ENCODE measurements around the gene FGF1.

The FGF1 gene

DNA sequence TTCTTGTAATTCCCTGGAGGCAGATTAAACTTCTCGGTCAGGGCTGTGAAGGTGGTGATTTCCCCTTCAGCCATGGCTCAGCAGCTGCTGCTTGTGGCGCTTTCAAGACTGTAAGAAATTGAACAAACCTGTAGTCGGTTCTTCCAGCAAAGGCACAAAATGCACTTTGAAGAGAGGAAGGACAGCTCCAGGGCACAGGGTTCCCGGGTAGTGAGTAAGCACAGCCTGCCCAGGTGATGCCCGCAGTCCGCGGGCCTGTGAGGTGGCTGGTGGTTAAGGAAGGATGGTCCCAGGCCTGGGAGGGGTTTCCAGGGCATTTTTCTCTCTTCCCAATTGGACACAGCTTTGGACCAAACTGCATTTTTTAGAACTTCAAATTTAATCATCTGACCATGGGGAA, 71.8 kb downstream of the FGF1 start:
- DNase-seq: no peak

DNA sequence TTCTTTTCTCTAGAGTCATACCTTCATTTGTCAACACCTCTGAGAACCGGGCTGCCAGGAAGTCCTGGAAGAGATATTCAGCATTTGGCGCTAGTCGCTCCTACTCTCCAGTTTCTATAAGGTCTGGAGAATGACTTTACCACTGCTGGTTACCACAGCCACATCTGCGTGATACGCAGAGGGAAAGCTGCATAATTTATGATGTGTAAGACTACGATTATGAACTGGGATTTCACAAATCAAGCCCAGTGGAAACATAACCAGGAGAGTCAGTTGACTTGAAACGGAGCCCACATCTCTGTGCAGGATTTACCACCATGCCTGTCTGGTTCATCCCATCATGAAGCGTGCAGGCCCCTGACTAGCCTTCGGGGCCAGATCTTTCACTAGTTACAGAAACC, 72.6 kb downstream of the FGF1 start:
- DNase-seq: no peak

DNA sequence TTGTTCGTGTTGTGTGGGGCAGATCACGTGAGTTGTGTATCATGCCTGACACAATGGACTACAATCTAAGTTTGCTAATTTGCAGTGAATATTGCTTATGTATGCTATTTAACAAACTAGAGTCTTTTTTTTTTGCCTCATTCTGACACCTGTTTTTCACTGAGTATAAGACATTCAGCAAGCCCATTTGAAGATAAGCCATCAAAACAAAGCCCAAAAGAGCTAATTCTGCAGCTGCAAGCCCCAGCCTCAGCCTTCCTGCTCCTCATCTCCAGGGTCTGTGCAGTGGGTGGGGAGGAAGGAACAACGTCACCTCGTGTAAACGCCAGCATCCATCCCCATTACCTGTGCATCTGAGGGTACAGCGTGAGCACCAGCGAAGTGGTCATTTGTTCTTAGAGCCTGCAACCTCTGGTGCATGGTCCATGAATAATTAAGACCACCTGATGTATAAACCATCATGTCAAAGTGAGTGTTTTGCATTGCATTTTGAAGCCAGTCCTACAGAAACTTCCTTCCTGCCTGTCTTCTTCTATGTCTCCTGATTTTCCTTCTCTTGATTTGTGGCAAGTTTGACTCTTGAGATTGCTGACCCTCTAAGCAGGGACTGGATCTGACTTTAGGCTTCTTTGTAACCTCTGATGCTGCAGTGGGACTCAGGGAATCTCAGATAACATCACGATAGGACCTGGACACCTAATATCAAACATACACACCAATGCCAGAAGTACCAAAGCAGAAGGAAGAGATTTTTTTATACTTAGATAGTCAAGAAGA, 73.2 kb downstream of the FGF1 start:
- no peak for DNase-seq

DNA sequence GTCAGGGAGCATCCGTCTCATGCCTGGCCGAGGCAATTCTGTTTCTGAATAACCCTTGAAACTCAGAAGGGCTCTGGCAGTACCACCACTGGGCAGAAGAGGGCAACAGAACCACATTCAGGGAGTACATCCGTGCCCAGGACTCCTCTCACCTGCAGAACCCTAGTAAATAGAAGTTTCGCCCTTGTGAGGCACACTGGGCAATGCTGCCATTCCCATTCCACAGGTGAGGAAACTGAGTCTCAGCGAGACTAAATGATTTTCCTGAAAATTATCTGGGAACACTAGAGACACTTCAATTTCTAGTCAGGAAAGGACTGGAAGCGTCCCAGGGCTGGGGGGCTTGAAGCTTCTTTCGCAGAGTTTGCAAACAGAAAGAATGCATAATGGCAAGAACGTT, 74.7 kb downstream of the FGF1 start:
- peak in 42 of 56 donors; percentile 6 to 79 (median 36) for DNase-seq

DNA sequence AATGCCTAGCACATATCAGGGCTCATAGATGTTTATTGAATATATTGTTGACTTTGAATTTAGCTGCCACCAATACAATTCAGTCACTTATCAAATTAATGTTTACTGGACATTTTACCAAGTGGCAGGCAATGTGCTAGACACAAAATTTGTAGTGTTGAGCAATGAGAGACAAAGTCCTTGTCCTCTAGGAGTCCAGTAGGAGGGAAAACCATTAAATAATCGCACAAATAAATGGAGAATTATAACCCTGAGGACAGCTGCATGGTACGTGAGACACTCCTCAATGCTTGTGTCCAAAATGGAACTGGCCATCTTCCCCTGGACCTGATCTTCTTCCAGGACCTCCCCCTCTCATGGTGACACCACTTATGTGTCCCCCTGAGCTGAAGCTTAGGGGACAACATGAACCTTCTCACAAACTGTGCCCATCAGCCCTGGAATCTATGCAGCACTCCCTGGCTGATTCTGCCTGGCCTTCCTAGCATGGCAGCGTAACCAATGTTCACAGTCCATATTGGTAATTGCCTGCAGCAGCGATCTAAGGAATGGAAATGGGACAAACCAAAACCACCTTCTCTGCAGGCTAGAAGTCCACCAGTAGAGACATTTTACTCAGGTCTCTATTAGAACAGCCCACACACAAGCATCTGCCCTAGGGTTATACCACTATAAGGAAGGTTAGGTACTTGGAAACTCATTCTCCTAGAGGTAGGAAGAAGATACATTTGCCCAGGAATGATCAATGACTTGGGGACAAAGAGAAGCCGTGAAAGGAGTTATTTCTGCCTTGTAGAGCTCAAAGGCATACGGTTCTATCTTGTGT, 75.5 kb downstream of the FGF1 start:
- DNase-seq: no peak

DNA sequence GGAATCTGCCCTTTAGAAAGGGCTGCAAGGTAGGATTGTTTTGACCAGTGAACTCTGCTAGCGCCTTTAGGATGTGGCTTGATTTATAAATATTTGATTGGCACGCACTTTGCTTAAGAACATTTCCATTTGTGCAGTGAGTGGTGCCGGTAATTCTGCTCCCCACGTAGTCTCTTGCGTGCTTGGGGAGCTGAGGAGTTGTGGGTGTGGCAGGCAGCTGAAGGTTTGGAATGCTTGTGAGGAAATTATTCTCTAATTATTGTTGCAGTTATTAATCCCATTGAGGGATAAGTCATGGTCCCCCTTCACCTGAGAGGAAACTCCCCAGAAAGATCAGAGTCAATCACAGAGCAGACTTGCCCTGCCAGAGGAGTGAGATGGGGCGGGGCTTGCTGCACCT, 76.7 kb downstream of the FGF1 start:
- DNase-seq: no peak

DNA sequence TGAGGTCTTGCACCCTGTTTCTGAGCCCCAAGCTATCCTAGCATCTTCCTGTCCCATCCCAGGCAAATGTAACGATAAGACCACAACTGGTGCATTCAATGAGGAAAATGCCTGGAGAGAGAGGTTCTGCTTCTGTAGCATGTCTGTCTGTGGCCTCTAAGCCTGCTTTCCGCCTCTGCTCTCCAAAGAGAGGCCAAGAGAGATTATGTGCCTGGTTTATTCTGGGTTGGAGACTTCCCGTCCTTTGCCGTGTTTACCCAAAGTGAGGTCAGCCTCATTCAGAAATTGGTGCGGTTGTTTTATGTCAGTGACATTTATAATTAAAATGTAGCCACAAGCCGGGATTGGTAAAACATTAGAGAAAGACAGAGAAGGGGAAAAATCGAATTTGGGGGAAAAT, 77.8 kb downstream of the FGF1 start:
- no peak for DNase-seq

DNA sequence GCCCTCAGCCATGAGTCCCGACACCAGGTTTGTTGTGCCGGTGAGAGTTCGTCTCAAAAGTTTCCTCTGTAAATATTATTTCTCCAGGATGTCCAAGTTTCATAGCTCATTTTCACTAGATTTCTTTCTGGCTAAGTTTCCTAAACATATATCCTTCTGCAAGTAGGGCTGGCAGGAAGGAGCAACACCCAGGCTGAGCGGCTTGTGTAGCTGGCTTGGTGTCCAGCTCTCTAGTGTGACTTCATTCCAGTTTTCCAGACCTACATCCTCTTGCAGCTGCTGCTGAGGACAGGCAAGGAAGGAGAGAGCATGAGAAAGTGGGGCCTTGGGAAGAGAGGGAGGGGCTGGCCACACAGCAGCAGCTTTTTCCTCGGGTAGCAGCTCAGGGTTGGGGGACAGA, 80.3 kb downstream of the FGF1 start:
- no peak for DNase-seq

DNA sequence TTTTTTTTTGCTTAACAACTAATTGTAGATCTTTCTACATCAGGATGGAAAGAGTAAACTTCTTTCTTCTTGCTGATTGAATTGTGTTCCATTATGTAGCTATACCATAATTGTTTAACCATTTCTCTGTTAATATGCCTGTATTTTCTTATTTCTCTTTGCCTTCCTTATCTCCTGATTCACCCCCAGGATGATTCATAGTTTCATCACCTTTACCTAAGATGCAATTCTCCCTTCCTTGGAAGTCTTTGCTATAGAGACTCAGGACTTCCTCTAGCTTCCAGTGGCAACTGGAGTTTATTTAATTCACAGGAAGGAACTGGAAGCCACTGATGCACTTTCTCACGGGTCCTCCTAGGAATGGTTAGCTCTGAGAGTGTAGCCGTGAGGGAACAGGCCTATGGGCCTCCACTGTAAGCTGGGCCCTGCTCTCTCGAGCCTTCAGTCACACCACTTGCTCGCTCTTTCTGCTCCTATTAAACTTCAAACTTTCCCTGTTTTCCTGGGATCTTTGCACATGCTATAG, 83.1 kb downstream of the FGF1 start:
- no peak for DNase-seq

DNA sequence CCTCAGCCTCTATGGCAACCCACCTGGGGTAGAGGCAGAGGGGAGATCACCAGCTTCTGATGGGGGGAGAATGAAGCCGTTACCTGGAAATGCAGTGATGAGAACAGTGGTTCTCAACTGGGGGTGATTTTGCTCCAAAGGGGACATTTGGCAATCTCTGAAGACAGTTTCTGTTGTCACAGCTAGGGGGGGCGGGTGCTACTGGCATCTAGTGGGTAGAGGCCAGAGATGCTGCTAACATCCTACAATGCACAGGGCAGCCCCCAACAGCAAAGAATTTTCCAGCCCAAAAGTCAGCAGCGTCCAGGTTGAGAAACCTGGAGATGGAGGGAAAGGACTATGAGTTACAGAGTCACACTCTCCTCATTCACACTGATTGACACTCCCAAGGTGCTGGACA, 84.5 kb downstream of the FGF1 start:
- peak in 1 of 56 donors; percentile 7 for DNase-seq

DNA sequence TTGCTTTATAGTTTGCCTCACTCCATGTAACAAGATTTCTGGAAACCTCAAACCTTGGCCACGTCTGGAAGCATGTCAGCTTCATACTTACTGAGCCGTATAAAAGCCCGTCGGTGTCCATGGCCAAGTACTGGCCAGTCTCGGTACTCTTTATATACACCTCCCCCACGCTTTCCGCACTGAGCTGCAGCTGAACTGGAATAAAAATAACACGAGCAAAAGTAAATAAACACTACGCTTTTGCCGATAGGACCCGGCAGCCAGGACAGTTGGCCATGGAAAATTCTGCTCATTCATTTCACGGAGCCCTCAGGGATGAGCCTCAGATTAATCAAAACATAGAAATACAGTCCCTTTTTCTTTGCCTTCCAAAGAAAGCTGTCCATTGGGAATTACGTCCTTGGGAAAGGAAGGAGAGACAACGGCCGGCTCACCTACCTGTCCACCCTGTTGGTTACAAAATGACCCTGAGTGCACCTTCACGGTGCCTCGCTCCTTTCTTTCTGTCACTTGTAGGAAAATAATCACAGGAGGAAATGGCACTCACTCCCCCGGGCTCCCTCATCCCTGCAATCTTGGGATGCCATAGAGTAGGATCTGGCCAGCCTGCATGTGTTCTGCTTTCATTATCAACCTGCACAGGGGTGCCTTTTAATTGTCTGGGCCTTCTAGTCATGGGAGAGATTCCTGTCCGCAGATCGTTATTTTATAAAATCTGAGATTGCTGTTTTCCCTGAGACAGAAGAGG, 85.1 kb downstream of the FGF1 start:
- DNase-seq: peak in 6 of 56 donors; percentile 3 to 30 (median 16)

DNA sequence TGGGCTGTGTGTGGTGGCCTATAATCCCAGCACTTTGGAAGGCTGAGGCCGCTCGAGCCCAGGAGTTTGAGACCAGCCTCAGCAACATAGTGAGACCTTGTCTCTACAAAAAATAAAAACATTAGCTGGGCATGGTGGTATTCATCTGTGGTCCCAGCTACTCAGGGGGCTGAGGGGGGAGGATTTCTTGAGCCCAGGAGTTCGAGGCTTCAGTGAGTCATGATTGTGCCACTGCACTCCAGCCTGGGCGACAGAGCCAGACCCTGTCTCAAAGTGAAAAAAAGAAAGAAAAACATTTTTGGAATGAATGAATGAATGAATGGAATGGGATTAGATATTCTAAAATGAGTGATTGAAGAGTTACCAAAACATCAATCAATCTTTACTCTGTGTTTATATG, 85.8 kb downstream of the FGF1 start:
- no peak for DNase-seq

DNA sequence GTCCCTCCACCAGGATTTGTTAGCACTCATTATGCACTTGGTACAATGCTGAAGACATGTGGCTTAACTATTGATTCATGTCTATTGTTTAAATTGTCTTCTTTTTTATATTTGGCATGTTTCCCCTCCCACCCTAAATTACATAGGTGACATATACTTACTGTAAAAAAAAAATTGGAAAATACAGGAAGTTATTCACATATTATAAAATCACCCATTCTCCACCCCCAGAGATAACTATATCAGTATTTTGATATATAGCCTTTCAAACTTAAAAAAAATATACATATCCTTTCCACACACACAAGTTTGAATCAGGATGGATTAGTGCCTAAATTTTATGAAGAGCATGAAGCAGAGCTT, 87.6 kb downstream of the FGF1 start:
- no peak for DNase-seq

DNA sequence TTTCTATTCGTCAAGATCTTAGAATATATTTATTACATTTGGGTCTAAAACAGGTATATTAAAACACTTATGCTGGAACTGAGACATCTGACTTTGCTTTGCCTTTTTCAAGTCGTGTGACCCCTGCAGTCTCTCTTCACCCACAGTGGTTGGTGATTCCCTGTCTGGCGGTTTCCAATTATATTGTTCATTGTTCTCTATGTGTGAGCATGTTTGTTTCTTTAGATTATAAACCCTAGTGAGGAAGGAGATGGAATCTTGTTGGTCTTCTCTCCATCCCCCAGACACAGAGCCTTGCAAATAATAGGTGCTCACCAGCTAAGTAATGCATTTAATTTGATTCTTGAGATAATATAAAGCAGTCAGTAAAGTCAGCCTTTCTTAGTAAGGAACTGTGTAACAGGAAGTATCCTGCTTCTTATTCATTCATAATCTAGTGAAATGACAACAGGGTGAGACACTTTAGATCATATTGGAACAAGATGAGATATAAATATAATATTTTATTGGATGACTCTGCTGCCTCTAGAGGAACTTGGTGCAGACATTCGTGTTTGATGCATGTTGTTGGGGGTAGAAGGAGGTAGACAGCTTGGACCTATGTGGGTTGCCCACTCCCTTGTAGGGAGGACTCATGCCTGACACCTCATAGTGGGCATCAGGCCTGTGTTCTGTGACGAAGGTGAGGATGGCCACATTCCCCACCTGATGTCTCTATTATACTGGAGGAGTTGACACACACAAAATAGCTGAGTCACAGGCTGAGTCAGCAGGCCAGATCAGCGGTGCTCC, 88.1 kb downstream of the FGF1 start:
- peak in 26 of 56 donors; percentile 6 to 54 (median 24) for DNase-seq

DNA sequence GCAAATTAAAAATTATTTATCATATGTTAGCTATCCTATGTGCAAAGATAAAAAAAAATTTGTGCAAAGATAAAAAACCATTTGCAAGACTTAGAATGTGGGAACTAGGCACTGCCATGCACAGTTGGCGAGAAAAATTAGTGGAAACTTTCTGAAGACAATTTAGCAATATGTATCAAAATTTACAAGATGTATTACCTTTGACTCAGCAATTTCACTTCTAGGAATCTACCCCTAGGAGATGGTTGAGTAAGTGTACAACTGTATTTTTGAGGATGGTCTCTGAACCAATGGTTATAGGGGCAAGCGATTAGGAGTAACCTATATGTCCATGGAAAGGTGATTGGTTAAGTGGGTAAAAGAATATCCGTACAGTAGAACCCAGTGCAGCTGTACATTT, 88.9 kb downstream of the FGF1 start:
- no peak for DNase-seq

DNA sequence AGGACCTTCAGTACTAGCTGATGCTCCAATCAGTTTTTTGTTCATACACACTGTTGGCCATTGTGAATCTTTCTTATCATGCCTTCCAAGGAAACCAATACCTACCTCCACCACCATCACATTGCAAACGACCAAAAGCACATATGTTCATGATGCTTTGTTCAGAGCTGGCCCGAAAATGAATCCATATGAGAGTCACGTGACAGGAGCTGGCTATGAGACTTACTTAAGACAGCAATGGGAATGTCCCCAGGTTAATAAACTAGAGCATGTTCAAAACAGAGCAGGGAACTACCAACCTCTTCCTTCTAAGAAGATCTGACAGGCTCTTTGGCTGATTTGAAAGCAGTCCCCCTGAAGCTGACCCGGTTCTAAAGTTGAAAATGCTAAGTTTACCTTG, 93.5 kb downstream of the FGF1 start:
- no peak for DNase-seq

DNA sequence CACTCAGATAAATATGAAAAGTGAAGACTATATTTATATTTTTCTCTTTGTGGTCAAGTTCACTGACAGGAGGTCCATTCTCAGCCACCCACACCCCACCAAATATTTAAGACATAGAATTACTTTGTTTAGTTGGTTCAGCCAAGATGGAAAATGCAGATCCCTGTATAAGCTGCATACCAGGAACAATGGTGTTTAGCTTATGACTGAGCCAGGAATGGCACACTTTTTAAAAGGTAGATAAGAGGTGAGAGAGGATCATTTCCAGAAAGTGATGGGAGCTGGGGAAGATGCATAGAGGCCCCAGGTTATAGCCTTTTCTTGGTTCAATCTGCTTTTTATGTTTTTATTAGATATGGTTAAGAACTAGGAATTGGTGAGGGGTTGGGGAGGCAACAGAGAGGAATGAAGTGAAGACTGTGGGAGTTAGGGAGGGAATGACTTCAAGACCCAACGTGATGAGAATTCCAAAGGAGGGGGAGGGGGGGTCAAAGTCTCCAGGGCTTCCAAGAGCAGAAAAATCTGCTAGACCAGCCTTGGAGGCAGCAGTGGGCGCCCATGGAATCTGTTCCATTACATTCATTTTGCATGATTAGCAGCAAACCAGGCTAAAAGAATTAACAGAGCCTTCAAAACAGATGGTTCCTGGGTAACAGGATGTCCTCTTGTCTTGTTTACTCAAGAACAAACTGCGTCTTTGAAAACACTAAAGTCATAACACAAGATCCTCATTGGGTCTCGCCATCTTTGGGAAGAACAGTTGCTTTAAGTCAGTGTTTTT, 95.2 kb downstream of the FGF1 start:
- DNase-seq: peak in 1 of 56 donors; percentile 12

DNA sequence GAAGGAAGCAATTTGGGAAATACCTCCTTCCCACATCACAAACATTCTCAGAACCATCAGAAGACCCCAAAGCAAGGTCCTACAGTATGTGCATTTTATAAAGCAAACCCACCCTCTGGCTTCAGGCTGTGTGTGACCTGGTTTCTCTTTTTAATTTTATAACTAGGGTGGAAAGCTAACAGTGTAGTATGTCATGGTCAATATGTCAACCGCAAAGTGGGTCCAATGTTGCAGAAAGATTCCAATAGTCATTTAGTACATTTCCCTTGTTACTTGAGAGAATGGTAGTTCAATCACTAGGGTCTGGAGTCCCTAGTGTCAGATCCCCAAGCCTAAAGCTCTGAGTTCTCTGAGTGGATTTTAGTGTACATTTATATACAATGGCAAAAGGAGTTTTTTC, 96.2 kb downstream of the FGF1 start:
- no peak for DNase-seq

DNA sequence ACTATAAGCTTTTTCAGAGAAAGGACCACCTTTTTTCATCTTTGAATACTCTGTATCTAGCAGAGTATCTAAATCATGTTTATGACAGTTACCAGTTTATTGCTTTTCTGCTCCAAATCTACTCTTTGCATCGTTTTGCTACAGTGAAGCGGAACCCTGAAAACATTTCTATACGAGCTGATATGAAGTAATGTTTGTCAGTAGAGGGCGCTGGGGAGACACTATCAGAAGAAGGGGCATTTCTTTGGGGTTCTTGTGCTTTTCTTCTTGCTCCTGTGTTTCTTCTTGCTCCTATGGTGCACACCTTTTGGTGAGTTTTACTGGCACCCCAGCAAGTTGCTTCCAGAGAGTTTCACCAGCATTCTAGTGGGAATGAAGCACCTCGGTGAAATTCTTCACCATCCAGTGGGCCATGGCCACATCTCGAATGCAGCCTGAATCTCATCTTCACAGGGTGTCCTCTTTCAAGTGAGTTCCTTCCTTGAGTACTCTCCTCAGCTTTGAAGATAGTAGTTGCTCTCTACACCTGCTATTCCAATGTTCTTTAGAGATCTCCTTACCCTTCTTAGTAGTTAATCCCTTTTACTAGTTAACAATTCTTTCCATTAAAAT, 98.4 kb downstream of the FGF1 start:
- no peak for DNase-seq

DNA sequence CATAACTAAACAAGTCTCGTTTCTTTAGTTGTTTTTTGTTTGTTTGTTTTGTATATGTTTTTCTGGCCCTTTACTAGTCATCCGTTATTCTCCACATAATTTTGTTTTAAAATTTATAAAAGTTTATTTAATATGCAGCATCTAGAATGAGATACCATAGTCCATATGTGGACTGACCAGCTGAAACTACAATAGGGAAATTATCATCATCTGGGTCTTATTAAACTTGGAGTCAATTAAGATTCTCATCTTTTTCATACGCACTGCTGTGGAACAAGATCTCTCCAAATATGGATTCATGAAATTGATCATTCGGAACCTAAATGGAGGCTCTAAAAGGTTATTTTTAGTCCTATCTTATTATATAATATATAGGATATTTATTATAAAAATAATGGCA, 99.3 kb downstream of the FGF1 start:
- no peak for DNase-seq

All from amygdala (tissue), 56 donors.